GM19351 (cell line): ENCODE results near the gene NAT14.

Experiments used
- ATAC-seq: cut with Tn5 transposase; IDR thresholded peaks from one replicate; pipeline ENCODE4 v1.9.1; 2021; ENCODE audit warnings: mild to moderate bottlenecking, moderate library complexity; ENCODE audit not compliant: unreplicated experiment

The NAT14 gene

DNA sequence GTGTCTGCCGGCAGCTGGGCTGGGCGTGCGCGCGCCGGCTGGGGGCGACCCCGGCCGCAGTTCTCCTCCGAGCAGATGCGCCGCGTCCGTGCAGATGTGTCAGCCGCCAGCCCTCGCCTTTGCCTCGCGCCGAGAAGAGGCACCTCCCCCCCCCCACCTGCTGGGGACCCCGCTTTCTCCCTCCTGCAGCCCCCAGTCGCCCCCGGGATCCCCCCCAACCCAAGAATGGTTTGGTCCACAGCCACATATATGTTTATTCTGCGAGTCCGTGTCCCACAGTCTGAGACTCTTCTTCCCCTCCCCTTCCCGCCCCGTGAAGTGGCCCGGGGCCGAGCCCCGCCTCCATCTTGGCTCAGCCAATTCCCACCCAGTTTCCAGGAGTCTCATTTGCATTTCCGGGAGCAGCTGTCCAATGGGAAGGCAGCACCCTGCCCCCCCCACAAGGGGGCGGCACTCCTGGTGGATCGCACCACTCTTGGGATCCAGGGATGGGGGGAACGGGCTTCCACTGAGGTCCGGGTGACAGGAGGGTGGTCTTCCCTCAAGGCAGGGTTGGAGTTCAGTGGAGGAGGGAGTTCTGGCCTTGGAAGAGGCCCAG lies 32.1 kb upstream of the NAT14 start:
- ATAC-seq: no peak

DNA sequence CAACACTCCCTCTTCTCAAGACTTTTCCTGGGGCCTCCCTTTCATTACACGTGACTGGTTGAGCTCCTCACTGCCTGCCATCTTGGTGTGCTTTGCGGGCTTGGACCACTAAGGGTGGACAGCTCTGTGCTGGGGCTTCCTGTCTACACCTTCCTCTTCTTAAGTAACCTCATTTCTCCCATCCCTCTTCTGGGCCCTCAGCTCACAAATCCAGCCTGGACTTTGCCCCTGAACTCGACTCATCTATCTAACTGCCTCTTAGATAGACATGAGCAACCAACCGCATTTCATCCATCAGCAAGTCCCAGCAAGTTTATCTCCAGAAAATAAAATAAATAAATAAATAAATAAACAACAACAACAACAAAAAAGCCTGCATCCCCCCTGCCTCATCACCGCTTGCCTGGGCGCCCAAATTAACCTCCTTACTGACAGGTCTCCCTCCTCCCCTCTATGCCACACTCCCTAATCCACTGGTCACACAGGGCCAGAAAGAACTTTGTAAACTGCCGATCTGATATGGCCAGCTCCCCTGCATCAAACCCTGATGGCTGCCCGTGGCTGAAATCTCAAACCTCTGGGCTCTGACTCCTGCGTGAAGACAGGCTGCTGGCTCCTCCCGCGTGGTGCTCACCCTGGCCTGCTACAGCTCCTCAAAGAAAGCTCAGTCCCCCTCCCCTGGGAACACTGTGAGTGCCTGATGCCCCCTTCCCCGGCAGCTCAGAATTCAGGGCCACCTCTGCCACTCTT lies 31.3 kb upstream of the NAT14 start:
- no peak for ATAC-seq

DNA sequence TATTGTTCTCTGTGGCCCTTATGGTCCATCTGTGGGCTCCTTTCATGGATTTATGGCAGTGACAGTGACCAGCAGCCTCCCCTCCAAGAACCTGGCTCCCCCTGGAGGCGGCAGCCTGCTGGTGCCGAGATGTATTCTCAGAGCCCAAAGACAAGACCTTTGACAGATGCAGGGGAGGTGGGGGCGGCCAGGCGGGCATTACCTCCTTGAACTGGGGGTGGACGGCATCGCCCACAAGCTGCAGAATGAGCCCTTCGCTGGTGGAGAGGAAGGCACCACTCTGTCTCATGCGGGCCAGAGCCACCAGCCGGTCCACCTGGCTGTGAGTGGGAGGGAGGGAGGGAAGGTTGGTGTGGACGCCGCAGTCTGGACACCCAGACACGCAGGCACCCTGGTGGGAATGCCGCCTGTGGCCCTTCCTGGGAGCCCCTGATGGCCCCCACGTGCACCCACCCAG lies 30.2 kb upstream of the NAT14 start:
- no peak for ATAC-seq

DNA sequence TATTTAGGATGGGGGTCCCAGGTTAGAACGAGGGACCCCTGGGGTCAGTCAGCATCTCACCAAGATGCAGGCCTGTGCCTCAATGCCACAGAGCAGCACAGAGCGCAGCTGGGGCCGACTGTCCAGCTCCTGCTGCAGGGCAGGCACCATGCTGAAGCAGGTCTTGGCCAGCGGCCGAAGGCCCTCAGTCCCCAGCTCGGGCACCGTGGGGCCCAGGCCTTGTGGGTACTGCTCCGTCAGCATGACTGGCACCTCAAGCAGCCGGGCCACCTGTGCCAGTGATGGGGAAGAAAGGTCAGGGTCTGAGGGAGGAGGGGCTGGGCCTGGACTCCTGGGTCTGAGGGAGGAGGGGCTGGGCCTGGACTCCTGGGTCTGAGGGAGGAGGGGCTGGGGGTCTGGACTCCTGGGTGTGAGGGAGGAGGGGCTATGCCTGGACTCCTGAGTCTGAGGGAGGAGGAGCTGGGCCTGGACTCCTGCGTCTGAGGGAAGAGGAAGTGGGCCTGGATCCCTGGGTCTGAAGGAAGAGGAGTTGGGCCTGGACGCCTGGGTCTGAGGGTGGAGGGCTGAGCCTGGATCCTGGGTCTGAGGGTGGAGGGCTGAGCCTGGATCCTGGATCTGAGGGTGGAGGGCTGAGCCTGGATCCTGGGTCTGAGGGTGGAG lies 29.3 kb upstream of the NAT14 start:
- no peak for ATAC-seq

DNA sequence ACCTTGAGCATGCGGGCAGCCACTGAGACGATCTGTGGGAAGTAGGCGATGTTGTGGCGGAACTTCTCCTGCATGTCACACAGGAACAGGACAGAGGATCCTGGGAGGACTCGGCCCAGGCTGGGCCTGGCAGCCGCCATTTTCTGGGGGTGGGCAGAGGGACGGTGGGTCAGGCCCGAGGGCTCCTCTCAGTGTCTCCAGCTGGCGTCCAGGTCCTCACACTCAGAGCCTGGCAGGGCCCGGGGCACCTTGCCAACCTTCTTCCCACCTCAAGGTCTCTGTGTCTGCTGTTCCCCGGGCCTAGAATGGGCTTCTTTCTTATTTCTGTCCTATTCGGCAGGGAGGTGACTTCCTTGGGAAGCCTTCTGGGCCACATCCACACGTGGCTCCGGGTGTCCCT lies 28.6 kb upstream of the NAT14 start:
- ATAC-seq: no peak

DNA sequence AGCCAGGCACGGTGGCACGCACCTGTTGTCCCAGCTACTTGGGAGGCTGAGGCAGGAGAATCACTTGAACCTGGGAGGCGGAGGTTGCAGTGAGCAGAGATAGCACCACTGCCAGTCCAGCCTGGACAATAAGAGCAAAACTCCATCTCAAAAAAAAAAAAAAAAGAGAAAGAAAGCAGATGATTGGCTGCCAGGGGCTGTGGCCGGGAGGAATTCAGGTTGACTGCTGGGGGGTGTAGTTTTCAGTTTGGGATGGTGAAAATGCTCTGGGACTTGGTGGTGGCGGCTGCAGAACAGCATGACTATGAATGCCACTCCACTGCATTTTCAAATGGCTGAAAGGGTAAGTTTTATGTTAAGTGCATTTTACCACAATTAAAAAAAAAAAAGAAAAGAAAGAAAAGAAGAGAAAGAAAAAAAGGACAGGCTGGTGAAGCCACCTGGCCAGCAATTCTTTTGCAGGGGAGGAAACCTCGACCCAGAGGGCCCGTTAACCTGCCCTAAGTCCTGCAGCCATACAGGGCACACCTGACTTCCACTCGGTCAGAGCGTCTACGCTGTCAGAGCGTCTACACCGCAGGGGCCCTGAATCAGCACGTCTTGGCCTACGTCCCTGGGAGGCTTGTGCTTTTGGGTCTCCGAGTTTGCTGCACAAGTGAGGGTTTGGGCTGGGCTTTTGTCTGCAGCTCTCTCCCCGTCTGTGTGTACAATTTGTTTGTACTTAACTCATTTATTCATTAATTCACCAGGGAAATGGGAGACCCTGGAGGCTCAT lies 27.1 kb upstream of the NAT14 start:
- ATAC-seq: no peak

DNA sequence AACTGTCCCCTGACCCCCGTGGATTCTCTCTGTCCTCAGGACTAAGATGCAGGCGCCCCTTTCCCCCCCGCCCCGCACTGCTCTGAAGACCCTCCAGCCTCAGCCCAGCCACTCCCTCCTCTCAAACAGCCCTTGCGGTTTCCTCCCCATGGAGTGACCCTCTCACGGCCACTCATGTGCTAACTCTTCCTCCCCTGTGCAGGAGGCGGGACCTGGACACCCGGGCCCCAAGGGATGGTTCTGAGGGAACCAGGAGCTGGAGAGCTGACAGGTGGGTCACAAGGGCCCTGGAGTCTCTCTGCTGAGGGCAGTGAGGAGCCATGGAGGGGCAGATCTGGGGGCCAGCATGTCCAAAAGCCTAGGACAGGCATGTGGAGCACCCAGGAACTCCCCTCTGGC lies 25.4 kb upstream of the NAT14 start:
- ATAC-seq: no peak

DNA sequence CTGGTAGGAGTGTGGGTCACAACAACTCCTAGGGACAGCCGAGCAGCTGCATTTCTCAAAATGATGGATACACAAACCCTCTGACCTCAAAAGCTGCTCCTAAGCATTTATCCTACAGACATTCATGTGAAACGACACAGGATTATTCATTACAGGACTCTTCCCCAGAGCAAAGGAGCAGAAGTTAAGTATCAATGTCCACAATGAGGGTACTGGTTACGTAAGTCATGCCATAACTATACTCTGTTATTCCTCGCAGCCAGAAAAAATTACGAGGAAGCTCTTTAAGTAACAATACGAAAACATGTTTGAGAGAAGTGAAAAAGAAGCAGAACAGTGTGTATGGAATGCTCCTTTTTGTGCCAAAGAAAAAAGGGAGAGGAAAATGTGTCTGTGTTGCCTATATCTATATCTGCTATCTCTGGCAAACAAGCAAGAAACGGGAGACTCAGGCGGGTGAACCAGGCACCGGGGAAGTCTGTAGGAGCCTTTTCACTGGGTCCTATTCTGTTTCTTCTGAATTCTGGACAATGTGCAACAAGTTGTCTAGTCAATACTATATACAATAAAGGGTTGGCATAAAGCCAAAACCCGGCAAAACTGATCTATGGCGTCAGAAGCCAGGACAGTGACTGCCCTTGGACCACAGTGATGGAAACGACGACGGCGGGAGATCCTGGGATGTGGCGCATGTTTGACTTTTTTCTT lies 24.9 kb upstream of the NAT14 start:
- ATAC-seq: no peak

DNA sequence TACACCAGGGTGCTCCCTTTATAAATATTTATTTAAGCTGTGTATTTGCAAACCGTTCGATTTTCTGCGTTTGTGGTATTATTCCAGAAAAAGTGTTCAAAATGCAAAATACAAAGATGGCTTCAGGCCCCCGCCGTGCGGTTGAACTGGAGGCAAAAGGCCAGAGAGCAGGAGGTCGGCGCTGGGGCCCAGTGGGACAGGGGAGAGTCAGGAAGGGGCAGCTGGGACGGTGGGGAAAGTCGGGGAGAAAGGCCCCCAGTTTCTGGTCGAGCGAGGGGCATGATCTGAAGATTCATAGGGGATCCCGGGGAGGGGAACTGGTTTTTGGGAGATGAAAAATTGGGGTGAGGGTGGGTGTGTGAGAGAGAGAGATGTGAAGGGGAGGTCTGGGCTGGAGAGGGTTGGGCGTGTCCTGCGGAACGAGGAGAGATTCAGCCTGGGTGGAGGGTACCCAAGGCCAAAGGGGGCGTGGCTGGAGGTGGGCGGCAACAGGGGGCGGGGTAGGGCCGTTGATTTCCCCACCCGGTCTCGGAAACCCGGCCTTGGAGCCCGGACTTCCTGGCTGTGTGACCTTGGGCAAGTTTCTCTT lies 24.2 kb upstream of the NAT14 start:
- no peak for ATAC-seq

DNA sequence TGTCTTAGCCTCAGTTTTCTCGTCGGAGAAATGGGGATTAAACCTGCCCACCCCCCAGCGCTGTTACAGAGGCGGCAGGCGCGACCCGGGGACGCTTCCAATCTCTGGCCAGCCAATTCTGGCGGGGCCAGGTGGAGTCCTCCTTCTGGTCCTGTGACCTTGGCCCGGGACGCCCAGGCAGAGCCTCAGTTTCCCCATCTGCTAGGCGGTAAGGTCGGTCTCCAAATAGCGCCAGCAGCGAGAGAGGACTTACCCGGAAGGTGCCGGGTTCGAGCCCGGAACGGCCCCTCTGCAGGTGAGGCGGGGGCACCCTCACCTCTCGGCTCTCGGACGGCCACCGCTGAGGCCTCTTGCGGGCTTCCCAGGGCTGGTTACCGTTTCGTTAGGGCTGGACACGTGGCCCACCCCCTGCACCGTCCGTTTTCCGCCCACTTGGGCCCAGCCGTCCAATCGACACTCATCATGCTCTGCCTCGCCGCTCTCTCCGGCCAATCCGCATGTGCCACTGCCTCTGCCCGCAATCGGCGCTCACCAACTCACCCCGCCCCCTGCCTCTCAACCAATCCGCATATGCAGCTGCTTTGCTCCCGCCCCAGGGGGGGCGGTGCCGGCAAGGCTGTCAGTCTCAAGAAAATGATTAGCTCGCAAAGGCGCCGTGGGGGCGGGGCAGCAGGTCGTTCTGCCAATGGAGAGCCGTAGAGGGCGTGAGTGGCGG lies 23.6 kb upstream of the NAT14 start, which contains the start of gene ISOC2:
Gene ISOC2, minus strand, starts transcription at position 384 of the 715 bp plus-strand sequence. CDS start 5,156 bp downstream, outside the sequence.
- peak; percentile 91 for ATAC-seq

DNA sequence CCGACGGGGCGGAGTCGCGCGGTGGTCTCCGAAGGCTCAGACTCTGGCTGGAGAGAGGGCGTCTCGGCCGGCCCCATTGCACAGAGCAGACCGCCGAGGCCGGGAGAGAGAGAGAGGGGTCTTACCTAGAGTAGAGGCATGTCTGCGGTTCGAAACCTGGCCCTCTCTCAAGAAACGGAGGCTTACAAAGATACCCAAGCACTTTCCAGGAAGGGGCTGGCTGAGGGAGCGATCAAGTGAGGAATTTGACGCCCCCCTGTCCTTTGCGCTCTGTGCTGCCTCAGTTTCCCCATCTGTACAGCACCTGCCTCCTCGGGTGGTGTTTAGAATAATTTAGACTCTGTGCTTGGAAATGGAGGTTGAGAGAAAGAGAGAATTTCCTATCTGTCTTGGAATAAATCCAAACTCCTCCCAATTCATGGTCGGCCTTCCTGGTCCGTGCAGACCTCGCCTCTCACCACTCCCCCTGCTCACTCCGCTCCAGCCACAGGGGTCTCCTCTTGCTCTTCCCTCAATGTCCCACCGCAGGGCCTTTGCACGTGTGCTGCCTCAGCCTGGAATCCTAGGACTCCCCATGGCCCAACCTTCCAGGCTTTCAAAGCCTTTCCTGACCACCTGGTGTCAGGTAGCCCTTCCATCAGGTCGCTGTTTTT lies 22.9 kb upstream of the NAT14 start:
- ATAC-seq: no peak

DNA sequence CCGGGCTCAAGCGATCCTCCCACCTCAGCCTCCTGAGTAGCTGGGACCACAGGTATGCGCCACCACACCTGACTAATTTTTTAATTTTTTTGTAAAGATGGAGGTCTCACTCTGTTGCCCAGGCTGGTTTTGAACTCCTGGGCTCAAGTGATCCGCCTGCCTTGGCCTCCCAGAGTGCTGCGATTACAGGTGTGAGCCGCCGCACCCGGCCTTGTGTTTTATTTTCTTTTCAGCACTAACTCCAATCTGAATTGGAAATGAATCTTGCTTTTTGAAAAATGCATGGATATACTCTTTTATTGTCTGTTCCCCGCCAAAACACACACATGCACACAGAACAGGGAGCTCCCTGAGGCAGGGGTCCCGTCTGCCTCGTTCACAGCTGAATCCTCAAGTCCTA lies 22.3 kb upstream of the NAT14 start:
- no peak for ATAC-seq

DNA sequence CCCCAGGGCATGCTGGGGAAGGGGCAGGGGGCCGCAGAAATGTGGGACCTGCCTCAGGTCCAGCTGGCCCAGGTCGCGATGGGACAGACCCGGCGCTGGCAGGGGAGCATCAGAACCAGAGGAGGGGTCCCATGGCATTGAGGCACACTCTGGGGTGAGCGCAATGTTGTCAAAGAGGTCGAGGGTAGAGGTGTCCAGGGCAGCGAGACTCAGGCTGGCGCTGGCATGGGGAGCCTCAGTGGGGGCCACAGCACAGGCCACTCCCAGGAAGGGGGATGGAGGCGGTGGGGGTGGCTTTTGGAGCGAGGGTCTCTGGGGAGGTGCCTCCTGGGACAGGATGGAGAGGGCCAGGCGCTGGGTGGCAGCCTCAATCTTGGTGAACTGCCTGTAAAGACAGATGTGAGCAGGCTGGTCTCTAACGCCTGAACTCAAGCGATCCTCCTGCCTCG lies 21.4 kb upstream of the NAT14 start:
- no peak for ATAC-seq

DNA sequence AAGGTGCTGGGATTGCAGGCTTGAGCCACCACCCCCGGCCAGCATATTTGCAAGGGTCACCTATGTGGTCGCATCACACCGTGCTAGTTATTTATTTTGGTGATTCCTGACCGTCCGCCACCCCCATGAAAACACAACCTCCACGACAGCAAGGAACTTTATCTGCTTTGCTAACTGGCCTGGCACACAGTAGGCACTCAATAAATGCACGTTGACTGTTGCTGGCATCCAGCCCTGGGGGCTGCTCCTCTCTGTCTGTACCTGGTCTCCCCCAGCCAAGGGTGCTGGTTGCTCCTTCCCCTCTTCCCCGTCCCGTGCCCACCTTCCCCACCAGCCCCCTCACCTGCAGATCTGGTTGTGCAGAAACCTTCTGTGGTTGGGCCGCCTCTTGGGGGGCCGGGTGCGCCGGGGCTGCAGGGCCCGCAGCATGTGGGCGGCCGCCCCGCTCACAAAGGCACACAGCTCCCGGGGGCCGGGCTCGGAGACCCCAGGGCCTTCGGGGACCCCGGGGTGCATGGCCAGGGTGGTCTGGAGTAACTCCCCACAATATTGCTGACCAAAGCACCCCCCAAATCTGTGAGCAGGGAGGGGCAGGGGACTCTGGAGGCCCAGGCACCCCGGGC lies 20.8 kb upstream of the NAT14 start:
- ATAC-seq: no peak

DNA sequence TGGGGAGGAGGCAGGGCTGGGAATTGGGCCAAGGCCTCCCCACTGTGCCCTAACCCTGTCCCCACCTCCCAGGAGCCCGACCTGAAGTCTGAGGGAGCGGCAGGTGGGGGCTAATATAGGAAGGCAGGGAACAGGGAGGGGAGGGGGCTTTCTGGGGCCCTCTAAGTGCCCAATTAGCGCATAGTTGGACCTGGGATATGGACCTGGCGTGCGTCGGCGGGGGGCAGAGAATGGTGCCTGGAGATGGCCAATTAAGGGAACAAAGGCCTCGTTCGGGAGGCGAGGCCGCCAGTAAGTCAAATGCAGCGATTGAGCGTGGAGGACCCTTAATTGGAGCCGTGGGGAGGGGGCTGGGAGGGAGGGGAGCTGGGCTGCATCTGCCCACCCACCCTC lies 20.3 kb upstream of the NAT14 start, which contains the start of gene C19orf85:
Gene C19orf85, minus strand, starts transcription at position 90 of the 393 bp plus-strand sequence. CDS start 197 bp downstream, outside the sequence.
- ATAC-seq: no peak

DNA sequence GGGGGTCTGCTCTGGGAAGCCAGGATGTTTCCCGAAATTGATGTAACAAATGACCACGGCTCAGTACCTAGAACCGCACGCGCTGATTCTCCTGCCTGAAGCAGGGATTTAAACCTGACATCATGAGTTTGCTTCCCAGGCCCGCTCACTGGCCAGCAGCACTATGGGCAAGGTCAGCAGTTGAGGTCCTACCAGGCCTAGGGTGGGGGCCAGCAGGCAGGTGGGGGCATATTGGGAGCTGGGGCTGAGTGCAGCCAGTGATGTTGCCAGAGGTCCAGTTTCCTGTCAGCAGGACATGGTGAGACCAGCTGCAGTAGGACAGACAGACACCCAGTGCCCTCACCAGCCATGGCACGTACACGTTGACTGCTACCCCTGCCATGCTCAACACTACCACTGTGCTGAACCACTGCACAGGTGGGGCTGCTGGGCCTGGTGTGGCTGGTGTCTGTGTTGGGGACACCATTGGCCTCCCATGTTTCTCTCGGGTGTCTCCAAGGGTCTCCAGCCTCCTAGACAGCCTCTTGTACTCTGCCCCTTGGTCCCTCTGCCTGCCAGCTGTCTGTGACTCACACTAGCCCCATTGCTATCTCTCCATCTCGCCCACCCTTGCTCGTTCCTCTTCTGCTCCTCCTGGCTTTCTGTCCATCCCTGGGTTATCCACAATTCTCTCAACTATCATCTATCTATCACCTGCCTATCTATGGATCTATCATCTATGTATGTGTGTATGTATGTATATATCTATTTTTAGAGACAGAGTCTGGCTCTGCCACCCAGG lies 19.3 kb upstream of the NAT14 start:
- ATAC-seq: no peak

DNA sequence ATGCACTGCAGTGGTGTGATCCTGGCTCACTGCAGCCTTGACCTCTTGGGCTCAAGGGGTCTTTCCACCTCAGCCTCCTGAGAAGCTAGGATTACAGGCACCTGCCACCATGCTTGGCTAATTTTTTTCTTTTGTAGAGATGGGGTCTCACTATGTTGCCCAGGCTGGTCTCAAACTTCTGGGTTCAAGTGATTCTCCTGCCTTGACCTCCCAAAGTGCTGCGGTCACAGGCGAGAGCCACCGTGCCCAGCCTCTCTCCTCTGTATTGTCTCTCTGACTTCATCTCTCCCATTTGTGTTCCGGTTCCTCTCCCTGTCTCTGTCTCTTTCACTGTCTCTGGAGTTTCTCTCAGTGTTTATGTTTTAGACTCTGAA lies 18.8 kb upstream of the NAT14 start:
- ATAC-seq: no peak
